GM19452 (cell line): ENCODE results near the gene DCN.

ENCODE experiments used
- ATAC-seq: cut with Tn5 transposase; IDR thresholded peaks from one replicate; pipeline ENCODE4 v1.9.1; 2021; ENCODE audit not compliant: unreplicated experiment

DCN gene

GRCh38 chr12:91140026-91140931 lies 42.3 kb downstream of the DCN start:
- no peak for ATAC-seq

- no peak for ATAC-seq
Observed at GRCh38 chr12:91139286-91139685, 43.3 kb downstream of the DCN start.

- ATAC-seq, result no peak
Observed at GRCh38 chr12:91138337-91138920, 44.2 kb downstream of the DCN start.

GRCh38 chr12:91133871-91134270 lies 48.7 kb downstream of the DCN start:
- no peak for ATAC-seq

- ATAC-seq, result no peak
Observed at GRCh38 chr12:91129662-91130362, 52.8 kb downstream of the DCN start.

GRCh38 chr12:91127751-91128150 lies 54.9 kb downstream of the DCN start:
- ATAC-seq, result no peak

- ATAC-seq, result no peak
Observed at GRCh38 chr12:91127306-91127705, 55.3 kb downstream of the DCN start.

GRCh38 chr12:91126516-91126915 lies 56.1 kb downstream of the DCN start:
- ATAC-seq, result no peak

GRCh38 chr12:91123236-91123916 lies 59.2 kb downstream of the DCN start:
- no peak for ATAC-seq

GRCh38 chr12:91120781-91121180 lies 61.8 kb downstream of the DCN start:
- no peak for ATAC-seq

- ATAC-seq, result no peak
Observed at GRCh38 chr12:91119089-91119488, 63.5 kb downstream of the DCN start.

GRCh38 chr12:91113621-91114020 lies 69.0 kb downstream of the DCN start:
- no peak for ATAC-seq

GRCh38 chr12:91111366-91112325 lies 71.0 kb downstream of the DCN start, which contains the start of gene LUM:
TSS of gene LUM (minus strand) at chr12:91111494. CDS start at chr12:91108979, 2,515 bp downstream.
- ATAC-seq, result no peak

GRCh38 chr12:91110311-91110924 lies 72.2 kb downstream of the DCN start:
- no peak for ATAC-seq

GRCh38 chr12:91109581-91110310 lies 72.9 kb downstream of the DCN start:
- no peak for ATAC-seq

- peak; percentile 58 for ATAC-seq
Observed at GRCh38 chr12:91109148-91109564, 73.5 kb downstream of the DCN start.

GRCh38 chr12:91108196-91108755 lies 74.3 kb downstream of the DCN start:
- ATAC-seq, result no peak

GRCh38 chr12:91106283-91106682 lies 76.3 kb downstream of the DCN start:
- ATAC-seq, result no peak

- ATAC-seq, result no peak
Observed at GRCh38 chr12:91105807-91106206, 76.8 kb downstream of the DCN start.
